HG03432 (cell line): Measurements from ENCODE around the gene IRF4.

ENCODE experiments used
- ATAC-seq: cut with Tn5 transposase; IDR thresholded peaks from one replicate; pipeline ENCODE4 v1.9.1; 2021; ENCODE audit warnings: mild to moderate bottlenecking, moderate library complexity; ENCODE audit not compliant: unreplicated experiment

The IRF4 gene

GRCh38 chr6:379410-380181 is 12.0 kb upstream of the IRF4 start:
- ATAC-seq = peak; percentile 59

- ATAC-seq = no peak
Measured at GRCh38 chr6:380234-381218, 11.0 kb upstream of the IRF4 start.

- no peak for ATAC-seq
Measured at GRCh38 chr6:381742-382461, 9.7 kb upstream of the IRF4 start.

GRCh38 chr6:382883-383810 is 8.4 kb upstream of the IRF4 start:
- ATAC-seq = no peak

GRCh38 chr6:383856-384255 is 7.7 kb upstream of the IRF4 start:
- ATAC-seq = no peak

- ATAC-seq = no peak
Measured at GRCh38 chr6:384898-385297, 6.7 kb upstream of the IRF4 start.

- ATAC-seq = no peak
Measured at GRCh38 chr6:385614-386013, 5.9 kb upstream of the IRF4 start.

- ATAC-seq = no peak
Measured at GRCh38 chr6:386688-387266, 4.8 kb upstream of the IRF4 start.

GRCh38 chr6:387293-387741 is 4.2 kb upstream of the IRF4 start:
- no peak for ATAC-seq

GRCh38 chr6:388202-388903 is 3.2 kb upstream of the IRF4 start:
- no peak for ATAC-seq

GRCh38 chr6:389143-389542 is 2.4 kb upstream of the IRF4 start:
- no peak for ATAC-seq

- peak; percentile 41 for ATAC-seq
Measured at GRCh38 chr6:389622-390021, 1.9 kb upstream of the IRF4 start.

GRCh38 chr6:390914-391558 is 516 bp upstream of the IRF4 start:
- peak; percentile 24 for ATAC-seq

GRCh38 chr6:392441-393390 is 1.2 kb downstream of the IRF4 start:
- ATAC-seq = no peak

GRCh38 chr6:393391-394221 is 2.1 kb downstream of the IRF4 start:
- ATAC-seq = no peak

GRCh38 chr6:394641-395289 is 3.2 kb downstream of the IRF4 start:
- no peak for ATAC-seq
